GM18951 (cell line): ENCODE measurements around the gene PPP1R10.

ENCODE experiments used
- POLR2A ChIP-seq: IDR thresholded peaks from 4 replicates; pipeline ENCODE4 v1.6.1; 2011; ENCODE audit warnings: mild to moderate bottlenecking; ENCODE audit not compliant: insufficient read length, insufficient read depth; ENCODE audit errors: extremely low read depth
- in situ Hi-C: fragments of 300-500 bp; cut with MboI; formaldehyde crosslinking; loops from one replicate; pipeline ENCODE4 v1.12.0; 2022; ENCODE audit warnings: low sequenced_read_pairs, mixed read lengths, inconsistent platforms; ENCODE audit not compliant: unreplicated experiment

Gene PPP1R10

DNA sequence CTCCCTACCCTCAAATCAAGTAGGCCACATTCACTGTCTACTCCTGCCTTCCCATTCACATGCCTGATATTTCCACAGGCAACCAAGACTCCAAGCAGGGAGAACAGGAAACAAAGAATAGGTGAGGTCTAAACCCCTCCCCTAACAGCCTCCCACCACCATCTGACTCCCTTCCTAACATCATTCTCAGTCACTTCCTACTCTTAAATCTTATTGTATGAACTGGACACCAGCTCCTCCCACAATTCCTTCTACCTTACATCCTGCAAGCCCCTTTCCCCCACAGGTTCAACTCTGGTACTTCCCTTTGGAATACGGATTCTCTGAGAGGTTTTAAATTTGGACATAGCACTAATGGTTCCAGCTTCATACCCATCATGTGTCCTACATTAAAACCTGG is 28.9 kb upstream of the PPP1R10 start:
- in situ Hi-C loops: no loop called here
- no peak for TF ChIP-seq POLR2A

DNA sequence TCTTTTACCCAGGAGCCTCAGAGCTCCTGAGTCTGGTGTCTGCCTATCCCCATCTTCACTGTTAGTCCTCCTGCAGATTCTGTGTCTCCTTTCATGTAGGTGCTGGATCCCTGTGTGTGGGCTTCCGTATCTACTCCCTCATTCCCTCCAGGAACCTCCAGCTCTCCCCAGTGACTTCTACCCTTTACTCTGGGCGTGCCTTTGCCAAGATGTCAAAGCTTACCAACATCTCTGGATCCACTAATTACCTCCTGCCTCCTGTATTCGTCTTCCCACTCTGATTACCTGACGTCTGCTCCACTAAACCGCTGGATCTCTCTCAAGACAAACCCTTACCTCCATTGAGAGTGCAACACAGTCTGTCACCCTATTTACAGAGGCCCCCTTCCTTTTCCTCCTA is 27.7 kb upstream of the PPP1R10 start:
- in situ Hi-C loops: no loop called here

DNA sequence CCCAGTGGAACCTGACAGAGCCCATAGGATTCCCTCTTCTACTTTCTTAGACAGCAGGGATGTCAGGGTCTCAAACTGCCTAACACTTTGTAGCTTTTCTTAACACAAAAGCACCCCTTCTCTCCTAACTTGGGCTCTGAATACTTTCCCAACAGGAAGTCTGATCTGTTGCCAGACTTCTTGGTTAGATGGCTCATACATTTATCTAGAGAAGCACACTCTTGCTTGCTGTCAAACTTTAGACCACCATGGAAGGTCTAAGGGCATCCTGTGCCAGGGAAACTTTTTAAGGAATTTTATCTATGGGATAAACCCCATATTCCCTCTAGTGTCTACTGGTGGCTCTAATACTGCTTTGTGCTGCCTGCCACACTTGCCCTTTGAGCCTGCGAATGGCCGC is 26.6 kb upstream of the PPP1R10 start:
- in situ Hi-C loops: no loop called here
- no peak for TF ChIP-seq POLR2A

More for the DNA sequence above, 27.7 kb upstream of the PPP1R10 start:
- TF ChIP-seq POLR2A: no peak

- TF ChIP-seq POLR2A: no peak
- in situ Hi-C loops: no loop called here
These were observed 24.0 kb upstream of the PPP1R10 start for GRCh38 chr6:30641048-30641447.

- no peak for TF ChIP-seq POLR2A
- in situ Hi-C loops: no loop called here
These were observed 23.4 kb upstream of the PPP1R10 start for GRCh38 chr6:30640481-30640880.

DNA sequence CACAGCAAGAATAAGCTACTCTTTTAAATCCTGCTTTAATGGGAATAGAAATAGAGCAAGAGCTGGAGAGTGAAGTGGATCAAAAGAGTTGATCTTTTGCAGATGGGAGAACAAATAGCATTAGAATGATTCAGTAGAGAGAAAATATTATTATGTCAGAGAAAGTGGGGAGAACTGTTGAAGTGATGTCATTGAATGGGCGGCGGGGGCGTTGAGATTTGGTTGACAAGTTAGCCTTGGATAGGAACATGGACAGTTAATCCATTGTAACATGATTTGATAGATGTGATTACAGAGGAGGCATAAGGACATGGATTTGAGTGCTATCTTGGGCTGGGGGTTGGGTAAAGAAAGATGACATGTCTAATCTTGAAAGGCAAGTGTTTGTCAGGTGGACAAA is 18.8 kb upstream of the PPP1R10 start:
- in situ Hi-C loops: no loop called here
- TF ChIP-seq POLR2A: no peak

- in situ Hi-C loops: no loop called here
- TF ChIP-seq POLR2A: peak; percentile 78
These were observed 9.7 kb upstream of the PPP1R10 start, which contains the start of gene ATAT1 for GRCh38 chr6:30626484-30627366. ATAT1 (plus strand) TSS chr6:30626874.

DNA sequence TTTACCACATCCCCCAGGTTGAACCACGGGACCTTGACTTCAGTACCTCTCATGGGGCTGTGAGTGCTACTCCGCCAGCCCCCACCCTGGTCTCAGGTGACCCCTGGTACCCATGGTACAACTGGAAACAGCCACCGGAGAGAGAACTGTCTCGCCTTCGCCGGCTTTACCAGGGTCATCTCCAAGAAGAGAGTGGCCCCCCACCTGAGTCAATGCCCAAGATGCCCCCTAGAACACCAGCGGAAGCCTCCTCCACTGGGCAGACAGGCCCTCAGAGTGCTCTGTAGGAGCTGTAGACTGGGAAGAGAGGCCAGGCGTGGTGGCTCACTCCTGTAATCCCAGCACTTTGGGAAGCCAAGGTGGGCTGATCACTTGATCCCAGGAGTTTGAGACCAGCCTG is 8.5 kb upstream of the PPP1R10 start:
- in situ Hi-C loops: no loop called here
- TF ChIP-seq POLR2A: no peak

DNA sequence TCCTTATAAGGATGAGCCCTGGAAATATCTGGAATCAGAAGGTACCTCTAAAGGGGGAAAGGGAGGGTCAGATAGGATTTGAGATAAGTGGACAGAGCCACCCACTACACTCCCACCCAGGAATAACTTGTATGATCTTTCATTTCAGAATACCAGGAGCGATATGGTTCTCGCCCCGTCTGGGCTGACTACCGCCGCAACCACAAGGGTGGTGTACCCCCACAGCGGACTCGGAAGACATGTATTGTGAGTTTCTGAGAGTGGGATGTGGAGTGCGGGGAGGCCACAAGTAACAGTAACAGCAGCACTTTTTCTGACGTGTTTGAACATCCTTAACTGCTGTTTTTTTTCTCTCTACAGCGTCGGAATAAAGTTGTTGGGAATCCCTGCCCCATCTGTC is 2.5 kb upstream of the PPP1R10 start:
- in situ Hi-C loops: no loop called here
- TF ChIP-seq POLR2A: no peak

- in situ Hi-C loops: no loop called here
These were observed 1.3 kb upstream of the PPP1R10 start for GRCh38 chr6:30618270-30618797.

GRCh38 chr6:30617565-30618269 is 674 bp upstream of the PPP1R10 start, which contains the start of gene MRPS18B:
MRPS18B (plus strand) TSS chr6:30617840; CDS start chr6:30617866, 26 bp downstream.
- peak; percentile 89 for TF ChIP-seq POLR2A
- in situ Hi-C loops: no loop called here

More at GRCh38 chr6:30618270-30618797, 1.3 kb upstream of the PPP1R10 start:
- no peak for TF ChIP-seq POLR2A

DNA sequence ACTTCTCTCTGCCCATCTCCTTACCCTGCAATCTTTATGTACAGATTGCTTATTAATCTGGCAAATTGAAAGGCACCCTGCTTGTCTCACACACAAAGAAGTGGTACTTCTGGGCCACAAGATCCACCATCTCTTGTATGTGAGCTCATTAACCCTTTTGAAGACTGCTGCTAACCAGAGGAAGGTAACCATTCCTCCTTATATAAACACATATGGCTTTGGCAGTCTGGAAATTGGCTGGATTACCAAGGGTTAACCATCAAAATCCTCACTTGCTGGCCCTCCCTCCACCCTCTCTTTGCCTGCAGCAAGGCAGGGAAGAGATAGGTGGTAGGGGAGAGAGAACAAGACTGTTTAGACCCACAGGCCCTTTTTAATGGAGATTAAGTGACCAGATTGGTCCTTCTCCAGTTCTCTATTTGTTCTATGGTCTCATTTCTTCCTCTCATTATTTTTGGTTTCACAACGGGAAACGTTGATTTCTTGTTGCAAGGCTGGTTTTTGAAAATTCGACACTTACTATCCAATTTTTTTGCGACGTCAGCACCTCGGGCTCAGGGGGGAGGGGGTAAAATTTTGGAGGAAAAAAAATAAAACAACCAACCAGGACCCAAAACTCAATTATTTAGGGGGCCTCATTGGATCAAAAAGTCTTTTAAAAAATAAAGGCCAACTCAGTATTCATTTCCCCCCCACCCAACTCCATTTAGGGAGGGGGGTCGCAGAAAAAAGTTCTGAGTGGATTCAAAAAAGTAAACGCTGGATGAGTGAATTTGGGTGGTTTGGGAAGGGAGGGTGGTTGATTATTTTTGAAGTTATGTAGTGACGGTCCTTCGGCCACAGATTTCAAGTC is 859 bp downstream of the PPP1R10 start:
- in situ Hi-C loops: no loop called here

More for the DNA sequence above, 859 bp downstream of the PPP1R10 start:
- no peak for TF ChIP-seq POLR2A
